GM21786 (cell line): ENCODE measurements around the gene MRGPRE.

Experiments used
- ATAC-seq: cut with Tn5 transposase; IDR thresholded peaks from one replicate; pipeline ENCODE4 v1.9.1; 2021; ENCODE audit not compliant: unreplicated experiment

MRGPRE gene

GRCh38 chr11:3226846-3227567, 5.2 kb downstream of the MRGPRE start:
- no peak for ATAC-seq

- no peak for ATAC-seq
These were observed 6.1 kb downstream of the MRGPRE start for GRCh38 chr11:3225826-3226750.

- no peak for ATAC-seq
These were observed 7.0 kb downstream of the MRGPRE start for GRCh38 chr11:3225159-3225758.

GRCh38 chr11:3224401-3225057, 7.7 kb downstream of the MRGPRE start:
- ATAC-seq, result no peak

- no peak for ATAC-seq
These were observed 8.3 kb downstream of the MRGPRE start for GRCh38 chr11:3223932-3224381.

GRCh38 chr11:3222941-3223915, 9.0 kb downstream of the MRGPRE start:
- no peak for ATAC-seq

- ATAC-seq, result no peak
These were observed 10.0 kb downstream of the MRGPRE start for GRCh38 chr11:3222003-3222855.

- no peak for ATAC-seq
These were observed 10.7 kb downstream of the MRGPRE start for GRCh38 chr11:3221408-3222002.

GRCh38 chr11:3220521-3221407, 11.5 kb downstream of the MRGPRE start:
- no peak for ATAC-seq

GRCh38 chr11:3220101-3220500, 12.1 kb downstream of the MRGPRE start:
- ATAC-seq, result no peak

- no peak for ATAC-seq
These were observed 12.8 kb downstream of the MRGPRE start for GRCh38 chr11:3219281-3219892.

GRCh38 chr11:3218483-3219280, 13.5 kb downstream of the MRGPRE start, which contains the start of gene MRGPRG:
Gene MRGPRG (minus strand): TSS chr11:3218813. CDS start chr11:3218813, 0 bp downstream.
- no peak for ATAC-seq

- ATAC-seq, result no peak
These were observed 14.3 kb downstream of the MRGPRE start for GRCh38 chr11:3217818-3218482.

GRCh38 chr11:3216027-3216525, 16.1 kb downstream of the MRGPRE start:
- no peak for ATAC-seq

- no peak for ATAC-seq
These were observed 16.7 kb downstream of the MRGPRE start for GRCh38 chr11:3215346-3216026.
